ENCODE results near the gene GIMAP2.

The GIMAP2 gene

DNA sequence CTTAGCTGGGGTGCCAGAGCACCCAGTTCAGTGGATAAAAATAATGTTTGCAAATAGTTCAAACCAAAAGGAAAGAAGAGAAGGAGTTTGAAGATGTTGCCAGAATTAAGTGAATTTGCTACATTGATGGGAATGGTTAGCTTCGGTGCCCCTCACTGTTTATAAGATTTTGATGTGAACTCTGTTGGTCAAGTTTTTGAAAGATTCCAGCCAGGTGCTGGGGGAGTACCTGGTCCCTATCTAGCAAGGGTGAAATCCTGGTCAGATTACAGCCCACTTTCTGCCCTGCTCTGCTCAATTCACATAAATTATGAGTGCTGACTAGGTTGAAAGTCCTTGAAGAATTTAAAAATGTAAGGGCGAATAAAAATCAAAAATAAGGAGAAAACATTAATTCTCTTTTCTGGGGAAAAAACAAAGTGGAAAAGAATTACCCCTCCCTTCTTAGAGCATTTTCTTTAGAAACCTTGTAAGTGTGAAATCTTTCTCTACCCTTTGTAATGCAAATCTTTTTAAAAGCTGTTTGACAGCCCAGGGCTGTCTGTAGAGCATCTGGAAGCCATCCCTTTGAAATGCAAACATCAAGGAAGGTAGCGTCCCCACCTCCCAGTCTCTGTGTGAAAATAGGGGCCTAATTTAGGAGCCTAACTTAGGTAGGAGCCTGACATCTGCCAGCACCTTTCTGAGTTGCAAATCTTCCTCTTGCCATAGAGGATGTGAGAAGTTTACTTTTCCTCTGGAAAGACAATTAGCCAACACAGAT is 50.3 kb downstream of the GIMAP2 start:
- DNase-seq, result no peak

DNA sequence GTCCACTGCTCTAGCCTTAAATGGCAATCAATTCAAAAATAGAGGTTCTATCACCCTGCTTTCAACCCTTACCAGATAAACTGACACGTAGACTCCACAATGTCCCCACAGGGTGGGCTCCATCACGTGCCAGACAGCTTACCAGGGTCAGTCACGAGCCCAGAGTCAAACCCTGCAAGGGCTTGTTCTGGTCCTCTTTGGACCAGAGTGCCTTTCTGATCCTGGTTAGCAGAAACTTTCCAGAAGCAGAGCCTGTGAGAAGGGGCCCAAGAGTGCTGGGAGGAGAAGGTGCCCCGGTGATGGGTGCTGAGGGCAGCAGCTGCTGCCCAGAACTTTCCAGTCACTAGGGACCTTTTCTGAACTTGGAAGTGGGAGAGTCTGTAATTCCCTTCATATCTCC is 51.4 kb downstream of the GIMAP2 start:
- no peak for DNase-seq

DNA sequence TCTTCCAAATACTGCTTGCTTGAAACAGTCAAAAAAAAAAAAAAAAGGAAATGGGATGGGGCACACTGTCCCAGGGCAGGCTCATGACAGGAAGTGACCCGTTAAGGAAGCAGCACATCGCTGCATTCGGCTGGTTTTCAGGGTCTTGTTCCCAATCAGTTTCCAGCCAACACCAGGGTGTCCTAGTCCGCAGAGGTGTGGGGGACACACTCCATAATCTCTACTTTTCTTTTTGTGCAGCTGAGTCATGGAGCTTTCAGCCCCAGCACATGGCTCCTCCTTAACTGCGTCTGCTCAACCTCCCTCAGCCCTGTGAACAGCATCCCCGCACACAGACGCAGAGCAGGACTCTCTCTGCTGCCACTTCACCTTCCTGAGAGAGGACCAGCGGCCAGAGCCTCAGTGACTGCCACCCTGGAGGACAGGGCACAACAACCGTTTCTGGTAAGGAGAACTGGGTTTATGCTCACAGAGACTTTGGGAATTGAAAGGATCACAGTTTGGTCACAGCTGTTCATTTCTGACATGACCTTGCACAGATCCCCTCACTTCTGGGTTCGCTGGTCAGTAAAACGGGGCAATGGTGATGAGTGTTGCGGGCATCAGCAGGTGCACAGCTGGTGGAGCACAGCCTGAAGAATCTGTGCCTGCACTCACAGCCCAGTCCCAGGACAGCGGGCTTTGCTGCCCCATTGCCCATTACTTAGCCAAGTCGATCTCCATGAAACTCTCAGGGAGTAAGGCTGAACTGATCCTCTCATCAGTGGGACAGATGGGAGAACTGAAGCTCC is 52.0 kb downstream of the GIMAP2 start, which contains the start of gene GIMAP5:
TSS of gene GIMAP5 (plus strand) at position 154 of the 791 bp plus-strand sequence. CDS start 3,467 bp downstream, outside the sequence.
- no peak for DNase-seq

DNA sequence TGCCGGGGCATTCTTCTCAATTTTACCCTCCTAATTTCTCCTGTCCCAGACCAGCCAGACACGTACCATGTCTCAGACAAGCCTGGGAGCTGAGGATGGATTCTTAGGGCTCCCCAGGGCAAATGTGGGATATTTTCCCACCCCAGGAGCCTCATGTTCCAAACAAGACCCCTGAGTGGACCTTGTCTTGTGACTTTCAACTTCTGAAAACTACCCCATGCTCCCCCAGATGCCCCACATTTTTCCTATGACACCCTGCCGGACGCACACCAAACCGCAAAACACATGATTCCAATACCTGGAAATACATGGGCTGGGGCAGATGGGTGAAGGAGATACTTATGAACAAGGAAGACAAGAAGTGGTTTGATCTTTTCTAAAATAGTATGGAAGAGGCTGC is 52.6 kb downstream of the GIMAP2 start:
- DNase-seq, result no peak

DNA sequence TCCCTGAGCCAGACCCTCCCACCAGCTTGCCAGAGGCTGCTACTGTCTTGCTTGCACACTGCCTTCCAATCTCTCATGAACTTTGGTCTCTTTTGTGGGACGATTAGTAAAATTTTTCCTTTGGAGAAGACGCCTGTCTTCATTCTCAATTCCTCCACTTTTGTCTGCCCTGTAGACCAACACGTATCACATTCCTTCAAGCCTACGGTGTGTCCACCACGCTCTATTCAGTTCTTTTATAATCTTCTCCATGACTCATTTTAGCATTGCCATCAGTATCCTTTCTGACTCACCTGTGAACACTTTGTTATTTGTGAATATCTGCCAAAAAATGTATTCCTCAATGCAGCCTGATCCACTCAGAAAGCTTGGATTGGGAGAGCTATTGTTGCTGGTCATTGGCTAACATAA is 53.1 kb downstream of the GIMAP2 start:
- no peak for DNase-seq

DNA sequence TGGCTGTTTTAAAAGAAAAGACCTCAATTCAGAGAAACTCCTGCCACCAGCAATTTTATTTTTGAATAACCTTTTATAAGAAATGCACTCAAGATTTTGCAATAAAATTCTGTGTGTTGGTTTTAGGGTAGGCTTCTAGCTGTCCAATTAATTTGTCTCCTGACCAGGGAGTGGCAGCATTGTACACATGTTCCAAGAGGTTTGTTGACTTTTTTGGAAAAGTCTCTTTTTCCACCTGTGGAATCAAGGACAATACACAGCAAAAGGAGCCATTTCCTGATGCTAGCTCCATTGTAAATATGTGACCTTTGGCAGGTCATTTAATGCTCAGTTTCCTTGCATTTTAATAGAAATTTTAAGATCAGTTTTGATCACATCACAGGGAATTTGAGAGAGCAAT is 53.5 kb downstream of the GIMAP2 start:
- no peak for DNase-seq

DNA sequence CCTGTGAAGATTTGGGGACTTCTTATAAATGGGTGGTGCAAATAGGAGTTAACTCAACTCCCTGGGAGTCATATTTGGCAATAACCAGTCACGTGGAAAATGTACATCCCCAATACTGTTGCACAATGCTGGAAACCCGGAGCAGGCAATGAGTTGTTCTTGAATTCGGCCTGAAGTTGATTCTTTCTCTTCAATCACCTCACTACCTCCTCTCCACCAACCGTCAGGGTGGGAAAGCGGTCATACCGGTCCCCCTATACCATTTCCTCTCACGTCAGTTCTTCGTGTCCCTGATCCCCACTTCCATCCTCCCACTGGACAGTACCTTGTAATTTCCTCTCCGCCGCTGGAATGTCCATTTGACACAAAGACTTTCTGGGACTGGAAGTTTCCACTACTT is 54.5 kb downstream of the GIMAP2 start:
- no peak for DNase-seq

DNA sequence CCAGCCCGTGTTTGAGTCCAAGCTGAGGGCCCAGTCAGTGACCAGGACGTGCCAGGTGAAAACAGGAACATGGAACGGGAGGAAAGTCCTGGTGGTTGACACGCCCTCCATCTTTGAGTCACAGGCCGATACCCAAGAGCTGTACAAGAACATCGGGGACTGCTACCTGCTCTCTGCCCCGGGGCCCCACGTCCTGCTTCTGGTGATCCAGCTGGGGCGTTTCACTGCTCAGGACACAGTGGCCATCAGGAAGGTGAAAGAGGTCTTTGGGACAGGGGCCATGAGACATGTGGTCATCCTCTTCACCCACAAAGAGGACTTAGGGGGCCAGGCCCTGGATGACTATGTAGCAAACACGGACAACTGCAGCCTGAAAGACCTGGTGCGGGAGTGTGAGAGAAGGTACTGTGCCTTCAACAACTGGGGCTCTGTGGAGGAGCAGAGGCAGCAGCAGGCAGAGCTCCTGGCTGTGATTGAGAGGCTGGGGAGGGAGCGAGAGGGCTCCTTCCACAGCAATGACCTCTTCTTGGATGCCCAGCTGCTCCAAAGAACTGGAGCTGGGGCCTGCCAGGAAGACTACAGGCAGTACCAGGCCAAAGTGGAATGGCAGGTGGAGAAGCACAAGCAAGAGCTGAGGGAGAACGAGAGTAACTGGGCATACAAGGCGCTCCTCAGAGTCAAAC is 56.9 kb downstream of the GIMAP2 start:
- no peak for DNase-seq
